ENCODE results near the gene OR5B21. TPM values are rescaled to one million over a fixed set of nuclear protein-coding genes. Genes with fewer than 3 reads are reported as not detected.

Gene OR5B21
- total RNA-seq, 6 experiments from 2014 or later = not detected

DNA sequence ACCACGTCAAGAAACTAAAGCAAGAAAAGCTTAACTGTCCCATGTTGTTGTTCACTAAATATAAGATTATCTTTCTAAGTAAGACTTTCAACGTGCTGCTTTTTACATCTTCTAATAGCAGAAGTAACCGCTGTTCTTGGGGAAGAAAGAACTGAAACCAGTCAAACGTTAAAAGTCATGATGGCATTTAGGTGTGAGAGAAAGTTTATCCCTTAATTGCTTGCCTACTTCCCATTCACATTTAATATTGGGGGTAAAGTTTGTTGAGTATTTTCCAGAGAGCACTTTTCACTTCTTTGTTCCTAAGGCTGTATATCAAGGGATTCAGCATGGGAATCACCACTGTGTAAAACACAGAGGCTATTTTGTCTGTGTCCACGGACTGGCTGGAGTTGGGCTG, 970 bp downstream of the OR5B21 start:
- 39% methylated on average over 5 of the region's 5 CpGs for WGBS (ENCODE audit: insufficient coverage, low coverage, low lambda C conversion rate, missing lambda C conversion rate)
- ATAC-seq (no peak), DNase-seq (no peak)
- Histone ChIP-seq H3K27ac (no peak overlapping the region), H3K9me3 (no peaks in the 10 kb centered on the region), H3K4me1 (no peaks in the 10 kb centered on the region), H3K4me3 (no peak overlapping the region), H3K27me3 (no peaks in the 10 kb centered on the region), H3K36me3 (no peaks in the 10 kb centered on the region)
- TF ChIP-seq POLR2A (IDR thresholded peaks at IDR 0.05) (no peak), CTCF (IDR thresholded peaks at IDR 0.05) (no peak)
- intact Hi-C loops (cut with DNase I) = no loop called here

GRCh38 chr11:58505849-58506248, 2.1 kb downstream of the OR5B21 start:
- no peak overlapping the region for H3K27ac ChIP-seq
- H3K4me3 ChIP-seq = no peak overlapping the region
- TF ChIP-seq CTCF (IDR thresholded peaks at IDR 0.05) = no peak
- no peak for TF ChIP-seq POLR2A (IDR thresholded peaks at IDR 0.05)
- DNase-seq (no peak), ATAC-seq (no peak)
- no peaks in the 10 kb centered on the region for H3K9me3 ChIP-seq
- WGBS (ENCODE audit: insufficient coverage, low coverage, low lambda C conversion rate, missing lambda C conversion rate) = 72% methylated on average over 4 of the region's 4 CpGs
- intact Hi-C loops (cut with DNase I) = no loop called here
- H3K27me3 ChIP-seq = no peaks in the 10 kb centered on the region
- no peaks in the 10 kb centered on the region for H3K36me3 ChIP-seq
- H3K4me1 ChIP-seq = no peaks in the 10 kb centered on the region

- Histone ChIP-seq H3K9me3 (no peaks in the 10 kb centered on the region), H3K4me1 (no peaks in the 10 kb centered on the region), H3K27ac (no peak overlapping the region), H3K27me3 (no peaks in the 10 kb centered on the region), H3K4me3 (no peak overlapping the region), H3K36me3 (no peaks in the 10 kb centered on the region)
- WGBS (ENCODE audit: insufficient coverage, low coverage, low lambda C conversion rate, missing lambda C conversion rate) = 82% methylated on average over 6 of the region's 6 CpGs
- intact Hi-C loops (cut with DNase I) = no loop called here
- DNase-seq (no peak), ATAC-seq (no peak)
- TF ChIP-seq POLR2A (IDR thresholded peaks at IDR 0.05) (no peak), CTCF (IDR thresholded peaks at IDR 0.05) (no peak)
Measured at GRCh38 chr11:58504232-58504631, 3.7 kb downstream of the OR5B21 start.

GRCh38 chr11:58503361-58503856, 4.5 kb downstream of the OR5B21 start:
- no peaks in the 10 kb centered on the region for H3K36me3 ChIP-seq
- DNase-seq = no peak
- intact Hi-C loops (cut with DNase I) = no loop called here
- H3K4me1 ChIP-seq = no peaks in the 10 kb centered on the region
- no peak overlapping the region for H3K4me3 ChIP-seq
- no peak for ATAC-seq
- TF ChIP-seq CTCF (IDR thresholded peaks at IDR 0.05) (no peak), POLR2A (IDR thresholded peaks at IDR 0.05) (no peak)
- no peak overlapping the region for H3K27ac ChIP-seq
- H3K27me3 ChIP-seq = no peaks in the 10 kb centered on the region
- WGBS (ENCODE audit: insufficient coverage, low coverage, low lambda C conversion rate, missing lambda C conversion rate) = 59% methylated on average over 4 of the region's 4 CpGs
- no peaks in the 10 kb centered on the region for H3K9me3 ChIP-seq

DNA sequence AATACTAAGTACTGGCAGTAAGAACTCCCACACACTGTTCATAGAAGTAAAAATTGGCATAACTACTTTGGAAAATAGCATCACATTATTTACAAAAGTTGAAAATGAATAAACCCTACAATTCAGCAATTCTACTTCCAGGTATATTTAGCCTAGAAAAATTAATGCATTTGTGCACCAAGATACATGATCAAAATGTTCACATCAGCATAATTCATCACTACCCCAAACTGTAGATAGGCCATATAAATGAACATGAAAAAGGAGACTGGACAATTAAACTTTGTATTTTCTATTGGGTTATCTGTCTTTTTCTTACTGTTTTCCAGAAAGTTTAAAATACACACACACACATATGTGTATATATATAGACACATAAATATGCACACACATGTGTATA, 5.9 kb downstream of the OR5B21 start:
- DNase-seq (no peak), ATAC-seq (no peak)
- intact Hi-C loops (cut with DNase I) = no loop called here
- H3K36me3 ChIP-seq = no peaks in the 10 kb centered on the region
- no peak overlapping the region for H3K27ac ChIP-seq
- no peaks in the 10 kb centered on the region for H3K27me3 ChIP-seq
- no peaks in the 10 kb centered on the region for H3K9me3 ChIP-seq
- TF ChIP-seq POLR2A (IDR thresholded peaks at IDR 0.05) (no peak), CTCF (IDR thresholded peaks at IDR 0.05) (no peak)
- no peak overlapping the region for H3K4me3 ChIP-seq
- H3K4me1 ChIP-seq = no peaks in the 10 kb centered on the region

Data from right lobe of liver (tissue), 6 donors.